Sigmoid colon (tissue), 7 donors: Measurements from ENCODE around the gene IGLL5. TPM values are rescaled to one million over a fixed set of nuclear protein-coding genes. Genes with fewer than 3 reads are reported as not detected.
"Not testable (repeated sequence)": the region's sequence is repeated elsewhere in the genome, so short reads cannot be mapped to it uniquely, and the experiment has no call there.

Source experiments
- DNase-seq: peaks from one replicate; pipeline ENCODE4 v3.0.0-alpha.2; 2019
- H3K27ac ChIP-seq, 4 donors: fragments of 200-600 bp; sonication (generic); one replicate each; pipeline ENCODE4 v1.5.1; 2016 to 2019; ENCODE audit warnings: mild to moderate bottlenecking in 1 of 4
- H3K27me3 ChIP-seq, 3 donors: fragments of 200-600 bp; sonication (generic); one replicate each; pipeline ENCODE4 v1.5.1; 2019; ENCODE audit warnings: mild to moderate bottlenecking in 1 of 3
- H3K36me3 ChIP-seq, 4 donors: fragments of 200-600 bp; sonication (generic); one replicate each; pipeline ENCODE4 v1.5.1; 2016 to 2019
- H3K4me1 ChIP-seq, 4 donors: fragments of 200-600 bp; sonication (generic); one replicate each; pipeline ENCODE4 v1.5.1; 2017 to 2019
- H3K4me3 ChIP-seq, 4 donors: fragments of 200-600 bp; sonication (generic); one replicate each; pipeline ENCODE4 v1.5.1; 2017 to 2019; ENCODE audit warnings: mild to moderate bottlenecking in 2 of 4, moderate library complexity in 1 of 4
- H3K9me3 ChIP-seq, 4 donors: fragments of 200-600 bp in 3 of 4; sonication (generic) in 3 of 4; one replicate each; pipeline versions ENCODE4 v1.5.1 to v1.6.1; 2013 to 2019
- EP300 ChIP-seq, 4 donors: sonication (generic); formaldehyde crosslinking; IDR thresholded peaks; one replicate each; pipeline ENCODE4 v1.6.1; 2017; ENCODE audit warnings: antibody characterized with exemption in 4 of 4
- POLR2A ChIP-seq, 2 donors: fragments of 450-650 bp; IDR thresholded peaks; one replicate each; pipeline ENCODE4 v1.6.1; 2016; ENCODE audit warnings: antibody characterized with exemption in 2 of 2, mild to moderate bottlenecking in 2 of 2, moderate library complexity in 2 of 2
- POLR2AphosphoS5 ChIP-seq, 4 donors: sonication (generic); formaldehyde crosslinking; IDR thresholded peaks; one replicate each; pipeline ENCODE4 v1.6.1; 2017; ENCODE audit warnings: antibody characterized with exemption in 4 of 4
- WGBS, 2 donors: extraction: QIAGEN DNeasy Blood & Tissue Kit; methylation state at CpG; one replicate each; pipeline ENCODE4 v1.1.7; 2013; 5-methylcytosine and 5-hydroxymethylcytosine counted together
- intact Hi-C: fragments of 100-400 bp; cut with DNase I; formaldehyde crosslinking; loops from one replicate; pipeline ENCODE4 v1.15.1; 2023
- polyA plus RNA-seq, 3 donors: library from polyadenylated mRNA; stranded (reverse); fragments of 200-250 nt; gene quantifications; one replicate each; pipeline ENCODE4 v1.2.3, GENCODE V29; 2013
- total RNA-seq, 4 donors: library from RNA; depleted of rRNA; stranded (reverse); fragments of >200 nt; gene quantifications; one replicate each; pipeline ENCODE4 v1.1.0, GENCODE V29; 2016
- TF ChIP-seq, protein P1 (sequence below), 4 experiments: fragments of 450-650 bp in 3 of 4; fragments of 200-600 bp in 1 of 4; IDR thresholded peaks; one replicate each; pipeline ENCODE4 v1.5.1; 2016 to 2019; ENCODE audit warnings: antibody characterized with exemption in 4 of 4, mild to moderate bottlenecking in 3 of 4, moderate library complexity in 2 of 4
- donor health status: healthy with polysubstance abuse.
- donor health status: Bipolar disorder and iron deficiency.
- donor health status: healthy.

IGLL5 gene
- total and polyA plus RNA-seq, 7 donors, result 0.99 to 39.6 (median 14.2) TPM; not detected in 3

DNA sequence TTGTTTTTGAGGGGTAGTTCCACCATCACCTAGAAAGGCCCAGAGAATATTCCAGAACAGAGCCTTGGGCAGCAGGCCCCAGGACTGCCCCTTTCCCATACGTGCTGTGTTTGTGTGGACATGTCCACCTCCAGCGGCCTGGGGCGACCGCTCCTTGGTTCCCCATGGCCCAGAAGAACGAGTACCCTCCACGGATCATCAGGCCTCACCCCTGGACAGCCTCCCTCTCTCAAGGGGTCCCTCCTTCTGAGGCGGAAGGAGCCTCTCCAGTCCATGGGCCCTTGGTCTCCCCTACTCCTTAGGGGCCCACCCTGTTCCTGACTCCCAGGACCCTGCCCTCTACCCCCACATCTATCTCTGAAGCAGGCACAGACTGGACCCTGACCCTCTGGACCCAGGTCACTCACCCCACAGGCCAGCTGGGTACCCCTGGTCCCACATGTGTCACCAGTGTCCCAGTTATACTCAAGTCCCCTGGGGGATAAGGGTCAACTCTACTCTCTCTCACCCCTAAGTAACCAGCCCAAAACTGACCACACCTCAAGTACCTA lies 32.6 kb downstream of the IGLL5 start:
- 89 to 95% methylated on average over 7 of the region's 7 CpGs for whole genome bisulfite sequencing, 2 donors
- intact Hi-C loops, result no loop called here
- no peaks in the 10 kb centered on the region for H3K4me1 ChIP-seq
- no peak overlapping the region for H3K27ac ChIP-seq
- H3K4me3 ChIP-seq, result no peak overlapping the region
- no peaks in the 10 kb centered on the region for H3K9me3 ChIP-seq
- no peaks in the 10 kb centered on the region for H3K36me3 ChIP-seq
- TF ChIP-seq POLR2A (IDR thresholded peaks at IDR 0.05), result no peak
- no peak for TF ChIP-seq POLR2AphosphoS5 (IDR thresholded peaks at IDR 0.05)
- no peak for TF ChIP-seq EP300 (IDR thresholded peaks at IDR 0.05)
- TF ChIP-seq, protein P1, sequence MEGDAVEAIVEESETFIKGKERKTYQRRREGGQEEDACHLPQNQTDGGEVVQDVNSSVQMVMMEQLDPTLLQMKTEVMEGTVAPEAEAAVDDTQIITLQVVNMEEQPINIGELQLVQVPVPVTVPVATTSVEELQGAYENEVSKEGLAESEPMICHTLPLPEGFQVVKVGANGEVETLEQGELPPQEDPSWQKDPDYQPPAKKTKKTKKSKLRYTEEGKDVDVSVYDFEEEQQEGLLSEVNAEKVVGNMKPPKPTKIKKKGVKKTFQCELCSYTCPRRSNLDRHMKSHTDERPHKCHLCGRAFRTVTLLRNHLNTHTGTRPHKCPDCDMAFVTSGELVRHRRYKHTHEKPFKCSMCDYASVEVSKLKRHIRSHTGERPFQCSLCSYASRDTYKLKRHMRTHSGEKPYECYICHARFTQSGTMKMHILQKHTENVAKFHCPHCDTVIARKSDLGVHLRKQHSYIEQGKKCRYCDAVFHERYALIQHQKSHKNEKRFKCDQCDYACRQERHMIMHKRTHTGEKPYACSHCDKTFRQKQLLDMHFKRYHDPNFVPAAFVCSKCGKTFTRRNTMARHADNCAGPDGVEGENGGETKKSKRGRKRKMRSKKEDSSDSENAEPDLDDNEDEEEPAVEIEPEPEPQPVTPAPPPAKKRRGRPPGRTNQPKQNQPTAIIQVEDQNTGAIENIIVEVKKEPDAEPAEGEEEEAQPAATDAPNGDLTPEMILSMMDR (IDR thresholded peaks at IDR 0.05), result no peak
- DNase-seq, result no peak
- no peaks in the 10 kb centered on the region for H3K27me3 ChIP-seq

DNA sequence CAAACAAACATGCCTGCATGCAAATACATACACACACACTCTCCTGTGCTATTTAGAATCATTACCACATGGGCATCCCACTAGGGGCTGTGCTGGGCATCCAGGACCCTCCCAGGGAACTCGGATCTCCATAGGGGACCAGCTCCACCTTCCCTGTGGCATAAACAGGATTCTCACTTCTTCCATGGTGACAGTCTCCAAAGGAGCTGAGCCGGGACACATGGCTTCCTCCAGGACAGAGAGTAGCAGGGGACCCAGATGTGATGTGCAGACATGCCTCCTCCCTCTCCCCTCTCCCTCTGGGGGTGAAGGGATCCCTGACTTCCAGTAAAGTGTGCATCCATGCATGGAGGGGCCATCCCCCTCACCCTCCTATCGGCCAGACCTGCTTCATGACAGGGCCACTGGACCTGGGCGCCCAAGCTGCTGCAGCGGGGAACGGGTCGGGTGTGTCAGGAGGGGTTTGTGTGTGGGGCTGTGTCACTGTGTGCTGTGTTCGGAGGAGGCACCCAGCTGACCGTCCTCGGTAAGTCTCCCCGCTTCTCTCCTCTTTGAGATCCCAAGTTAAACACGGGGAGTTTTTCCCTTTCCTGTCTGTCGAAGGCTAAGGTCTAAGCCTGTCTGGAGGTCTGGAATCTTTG lies 33.4 kb downstream of the IGLL5 start:
- 89 to 90% methylated on average over 13 of the region's 13 CpGs for WGBS, 2 donors
- intact Hi-C loops, result no loop called here

DNA sequence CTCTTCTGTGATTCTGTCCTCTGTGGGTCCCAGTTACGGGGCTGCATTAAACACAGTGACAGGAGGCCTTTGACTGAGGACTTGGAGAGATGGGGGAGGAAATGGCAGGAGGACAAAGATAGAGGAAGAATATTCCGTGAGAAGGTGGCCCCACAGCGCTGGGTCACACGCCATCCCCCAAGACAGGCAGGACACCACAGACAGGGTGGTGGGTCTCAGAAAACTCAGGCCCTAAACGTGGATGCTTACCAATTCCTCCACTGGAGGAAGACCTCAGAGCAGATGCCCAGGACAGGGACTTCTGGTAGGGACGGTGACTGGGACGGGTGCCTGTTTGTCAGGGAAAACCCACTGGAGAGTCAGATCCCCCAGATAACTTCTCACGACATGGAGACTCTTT lies 34.0 kb downstream of the IGLL5 start:
- H3K4me3 ChIP-seq, result no peak overlapping the region
- 86 to 92% methylated on average over 8 of the region's 8 CpGs for WGBS, 2 donors

More for the DNA sequence above, 33.4 kb downstream of the IGLL5 start:
- TF ChIP-seq EP300 (IDR thresholded peaks at IDR 0.05), result no peak
- no peak for TF ChIP-seq POLR2A (IDR thresholded peaks at IDR 0.05)
- TF ChIP-seq, protein P1 (IDR thresholded peaks at IDR 0.05), result no peak
- no peak for TF ChIP-seq POLR2AphosphoS5 (IDR thresholded peaks at IDR 0.05)
- Histone ChIP-seq H3K36me3 (no peaks in the 10 kb centered on the region), H3K27ac (no peak overlapping the region), H3K9me3 (no peaks in the 10 kb centered on the region), H3K4me1 (no peaks in the 10 kb centered on the region), H3K4me3 (no peak overlapping the region), H3K27me3 (no peaks in the 10 kb centered on the region)
- DNase-seq, result no peak

DNA sequence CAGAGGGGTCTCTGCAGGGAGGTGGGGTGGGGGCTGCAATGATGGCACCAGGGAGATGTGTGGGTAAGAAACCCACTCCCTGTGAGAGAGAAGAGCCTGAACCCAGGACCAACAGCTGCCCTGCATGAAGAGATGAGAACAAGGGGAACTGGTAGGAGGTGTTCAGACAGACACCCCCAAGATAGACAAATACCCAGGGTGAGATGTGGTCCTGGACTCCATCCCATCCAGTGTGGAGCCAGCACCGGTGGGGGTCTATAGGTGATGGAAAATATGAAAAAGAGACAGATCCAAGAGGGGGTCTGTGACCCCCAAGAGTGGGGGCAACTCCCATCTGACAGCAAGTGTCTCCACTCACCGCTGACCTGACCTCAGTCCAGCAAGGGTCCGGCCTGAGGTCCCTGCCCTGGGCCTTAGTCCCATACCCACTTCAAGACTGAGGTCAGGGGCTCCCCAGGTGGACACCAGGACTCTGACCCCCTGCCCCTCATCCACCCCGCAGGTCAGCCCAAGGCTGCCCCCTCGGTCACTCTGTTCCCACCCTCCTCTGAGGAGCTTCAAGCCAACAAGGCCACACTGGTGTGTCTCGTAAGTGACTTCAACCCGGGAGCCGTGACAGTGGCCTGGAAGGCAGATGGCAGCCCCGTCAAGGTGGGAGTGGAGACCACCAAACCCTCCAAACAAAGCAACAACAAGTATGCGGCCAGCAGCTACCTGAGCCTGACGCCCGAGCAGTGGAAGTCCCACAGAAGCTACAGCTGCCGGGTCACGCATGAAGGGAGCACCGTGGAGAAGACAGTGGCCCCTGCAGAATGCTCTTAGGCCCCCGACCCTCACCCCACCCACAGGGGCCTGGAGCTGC lies 34.7 kb downstream of the IGLL5 start:
- 87 to 89% methylated on average over 16 of the region's 16 CpGs for WGBS, 2 donors
- H3K36me3 ChIP-seq, H3K27ac ChIP-seq, H3K27me3 ChIP-seq, H3K4me3 ChIP-seq, intact Hi-C loops, DNase-seq, H3K4me1 ChIP-seq, H3K9me3 ChIP-seq: not testable (repeated sequence)

More for the DNA sequence above, 34.0 kb downstream of the IGLL5 start:
- Histone ChIP-seq H3K27ac (no peak overlapping the region), H3K36me3 (no peaks in the 10 kb centered on the region), H3K9me3 (no peaks in the 10 kb centered on the region), H3K27me3 (no peaks in the 10 kb centered on the region), H3K4me1 (no peaks in the 10 kb centered on the region)
- TF ChIP-seq POLR2AphosphoS5 (IDR thresholded peaks at IDR 0.05) (no peak), EP300 (IDR thresholded peaks at IDR 0.05) (no peak), POLR2A (IDR thresholded peaks at IDR 0.05) (no peak)
- TF ChIP-seq, protein P1 (IDR thresholded peaks at IDR 0.05), result no peak
- intact Hi-C loops, result no loop called here
- no peak for DNase-seq

DNA sequence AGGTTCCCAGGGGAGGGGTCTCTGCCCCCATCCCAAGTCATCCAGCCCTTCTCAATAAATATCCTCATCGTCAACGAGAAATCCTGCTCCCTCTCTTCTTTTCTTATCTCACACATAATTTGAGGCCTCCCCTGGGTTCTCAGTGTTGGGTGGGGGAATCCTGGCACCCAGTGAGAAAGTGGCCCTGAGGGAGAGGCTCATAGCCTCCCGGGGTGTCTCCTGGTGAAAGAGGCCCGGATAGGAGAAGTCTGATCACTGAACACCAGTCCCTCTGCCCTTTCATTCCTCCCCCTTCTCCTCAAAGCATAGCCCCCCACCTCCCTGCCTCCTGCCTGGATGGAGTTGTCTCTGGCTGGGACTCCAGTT lies 35.3 kb downstream of the IGLL5 start:
- no peak overlapping the region for H3K4me3 ChIP-seq
- WGBS, 2 donors, result 75 to 84% methylated on average over 4 of the region's 4 CpGs
- intact Hi-C loops, result no loop called here
- H3K27ac ChIP-seq, result no peak overlapping the region
- no peaks in the 10 kb centered on the region for H3K9me3 ChIP-seq
- no peaks in the 10 kb centered on the region for H3K27me3 ChIP-seq
- no peak for DNase-seq
- no peaks in the 10 kb centered on the region for H3K4me1 ChIP-seq
- H3K36me3 ChIP-seq, result no peaks in the 10 kb centered on the region
- TF ChIP-seq POLR2AphosphoS5 (IDR thresholded peaks at IDR 0.05) (no peak), EP300 (IDR thresholded peaks at IDR 0.05) (no peak), POLR2A (IDR thresholded peaks at IDR 0.05) (no peak)
- TF ChIP-seq, protein P1 (IDR thresholded peaks at IDR 0.05), result no peak
